ENCODE results near the gene EIF4ENIF1. TPM values are rescaled to one million over a fixed set of nuclear protein-coding genes. Genes with fewer than 3 reads are reported as not detected.

The EIF4ENIF1 gene
- total and polyA plus RNA-seq, 2 donors (not counting 3 experiments of a cell fraction or from before 2014, with no cell fraction given), result 22.8 to 38.7 TPM

GRCh38 chr22:31431950-31432349 lies 57.7 kb downstream of the EIF4ENIF1 start:
- H3K9ac ChIP-seq (replicated peaks; ENCODE audit: extremely low read depth, insufficient read depth, low read length), result no peak overlapping the region
- TF ChIP-seq FOS (IDR thresholded peaks at IDR 0.05; ENCODE audit: borderline replicate concordance, insufficient read depth, low read length) (no peak), MYC (IDR thresholded peaks at IDR 0.05; ENCODE audit: low read depth, low read length) (no peak), MAX (IDR thresholded peaks at IDR 0.05; ENCODE audit: insufficient read depth, insufficient read length) (no peak), JUN (IDR thresholded peaks at IDR 0.05; ENCODE audit: borderline replicate concordance, insufficient read depth, insufficient read length, low read depth) (no peak), POLR2A (IDR thresholded peaks at IDR 0.05; ENCODE audit: low read depth, low read length) (no peak), EZH2 (IDR thresholded peaks at IDR 0.05; ENCODE audit: borderline replicate concordance, low read depth, low read length, severe bottlenecking) (no peak), GATA2 (IDR thresholded peaks at IDR 0.05; ENCODE audit: insufficient read depth, insufficient read length, low read depth, low read length) (no peak), CTCF (IDR thresholded peaks at IDR 0.05; ENCODE audit: extremely low read depth in 1 of 2, insufficient read depth in 1 of 2, low read depth in 1 of 2, low read length in 2 of 2) (no peak), POLR2AphosphoS5 (IDR thresholded peaks at IDR 0.05; ENCODE audit: insufficient read depth, low read depth, low read length) (no peak)
- intact Hi-C loops (cut with micrococcal nuclease), result no loop called here
- H3K27ac ChIP-seq (ENCODE audit: insufficient read depth, low read depth, low read length), result no peak overlapping the region
- H3K9me3 ChIP-seq (replicated peaks; ENCODE audit: control insufficient read depth, insufficient read depth, low read length), result no peaks in the 10 kb centered on the region
- no peak overlapping the region for H3K4me2 ChIP-seq (ENCODE audit: insufficient read depth, low read length)
- peaks cover 24 to 29% of the 10 kb centered on the region in 2 experiments for H3K36me3 ChIP-seq (ENCODE audit: control insufficient read depth in 2 of 2, extremely low read depth in 1 of 2, insufficient read depth in 2 of 2, low read length in 2 of 2)
- dilution Hi-C loops (cut with MboI; ENCODE audit: extremely low pct_ligation_motif_present, low sequenced_read_pairs), result no loop called here
- DNase-seq (ENCODE audit: low read depth, low spot score), result no peak
- H3K79me2 ChIP-seq (ENCODE audit: control insufficient read depth, insufficient read depth, low read length), result no peaks in the 10 kb centered on the region
- no peak for FAIRE-seq
- ChIA-PET CTCF (interaction anchor here (1.0 to 1.2 kb wide), 2 partner anchors 11 to 20 kb away, joined by 3 to 7 read pairs; no protein-coding TSS in a partner anchor), POLR2A (interaction anchor here (0.7 kb wide), 1 partner anchor 193 kb away, joined by 3 read pairs; no protein-coding TSS in a partner anchor)
- peaks cover 3% of the 10 kb centered on the region for H3K4me1 ChIP-seq (ENCODE audit: control insufficient read depth, extremely low read depth, insufficient read depth, low read length)
- no peaks in the 10 kb centered on the region for H4K20me1 ChIP-seq (replicated peaks; ENCODE audit: control insufficient read depth, extremely low read depth, insufficient read depth, low read length)
- no peaks in the 10 kb centered on the region for H3K9me1 ChIP-seq (replicated peaks; ENCODE audit: control insufficient read depth, extremely low read depth, insufficient read depth, low read length)
- no peaks in the 10 kb centered on the region for H3K27me3 ChIP-seq (ENCODE audit: control insufficient read depth in 2 of 2, insufficient read depth in 2 of 2, low read length in 2 of 2)
- no peak overlapping the region for H3K4me3 ChIP-seq (replicated peaks in 1 of 3; ENCODE audit: insufficient read depth in 1 of 3, low read depth in 1 of 3, low read length in 3 of 3)
- BruUV-seq (replicated peaks), result no TSS peak
- H2AFZ ChIP-seq (ENCODE audit: low read depth, low read length), result no peak overlapping the region
